HG02870 (cell line): Measurements from ENCODE around the gene LRRC49.

Experiments
- ATAC-seq: cut with Tn5 transposase; IDR thresholded peaks from one replicate; pipeline ENCODE4 v1.9.1; 2021; ENCODE audit warnings: mild to moderate bottlenecking, moderate library complexity; ENCODE audit not compliant: unreplicated experiment

LRRC49 gene

GRCh38 chr15:71048913-71049675 is 156.5 kb downstream of the LRRC49 start:
- ATAC-seq, result no peak

DNA sequence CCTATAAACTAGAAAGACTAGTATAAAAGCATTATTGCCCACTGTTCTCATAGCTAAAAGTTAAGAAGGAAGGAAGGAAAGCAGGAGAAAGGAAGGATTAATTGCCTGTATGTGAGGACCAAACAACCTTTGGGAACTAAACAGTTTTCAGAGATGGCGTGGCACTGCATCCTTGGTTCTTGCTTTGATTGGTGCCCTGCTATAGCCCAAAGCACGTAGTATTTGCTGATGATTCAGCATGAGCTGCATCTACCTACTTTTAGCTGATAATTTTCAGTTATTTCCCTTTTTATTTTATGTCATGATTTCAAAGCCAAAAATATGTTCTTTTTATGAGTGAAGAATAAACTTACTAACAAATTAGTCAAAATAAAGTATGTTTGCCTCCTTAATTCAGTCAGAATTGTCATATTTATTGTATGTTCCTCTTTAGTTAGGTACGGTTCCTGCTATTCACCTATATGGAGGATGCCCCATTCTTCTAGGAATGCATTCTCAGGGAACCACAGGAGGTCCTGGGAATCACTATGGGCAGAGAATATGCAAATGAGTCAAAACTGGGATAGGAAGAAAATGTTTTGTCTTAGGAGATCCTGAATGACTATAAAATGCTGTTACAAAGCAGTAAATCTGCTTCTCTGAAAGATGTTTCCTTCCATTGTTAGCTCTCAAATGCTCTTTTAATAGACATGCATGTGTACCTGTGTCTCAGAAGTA is 157.2 kb downstream of the LRRC49 start:
- no peak for ATAC-seq

GRCh38 chr15:71050461-71050860 is 157.8 kb downstream of the LRRC49 start:
- no peak for ATAC-seq

DNA sequence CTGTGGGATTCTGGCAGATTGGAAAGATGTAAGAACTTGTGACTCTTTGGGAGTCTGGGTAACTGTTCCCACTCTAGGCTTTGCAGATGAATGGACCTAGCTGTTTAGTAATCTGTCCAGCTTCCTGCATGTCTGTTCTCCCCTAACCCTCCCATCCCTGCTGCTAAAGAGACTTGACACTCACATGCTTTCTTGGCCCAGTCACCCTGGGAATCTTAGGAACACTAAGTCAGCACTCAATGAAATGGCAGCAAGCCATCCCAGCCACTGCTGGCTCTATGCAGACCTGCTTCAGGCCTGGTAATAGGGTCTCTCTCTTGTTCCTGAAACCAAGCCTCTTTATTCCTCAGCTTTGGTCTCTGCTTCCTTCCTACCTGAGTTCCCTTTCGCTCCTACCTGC is 158.9 kb downstream of the LRRC49 start:
- ATAC-seq, result no peak

DNA sequence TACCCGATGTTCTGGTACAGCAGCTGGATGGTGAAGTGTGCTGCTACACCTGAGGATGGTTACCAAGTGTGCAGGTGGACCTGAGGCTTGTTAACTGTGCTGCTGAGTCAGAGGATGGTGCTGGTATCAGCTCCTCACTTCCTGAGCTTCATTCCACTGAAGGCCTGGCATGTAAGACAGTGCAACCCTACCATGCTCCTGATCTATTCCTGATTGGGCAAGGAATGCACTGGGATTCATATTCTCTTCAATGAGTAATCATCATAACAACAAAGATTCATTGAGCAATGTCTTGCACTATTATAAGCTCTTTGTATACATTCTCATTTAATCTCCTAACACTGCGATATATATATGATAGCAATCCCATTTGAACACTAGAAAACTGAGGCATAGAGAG is 159.7 kb downstream of the LRRC49 start:
- no peak for ATAC-seq

GRCh38 chr15:71054286-71054952 is 161.8 kb downstream of the LRRC49 start:
- ATAC-seq, result no peak

GRCh38 chr15:71055461-71055860 is 162.8 kb downstream of the LRRC49 start:
- no peak for ATAC-seq

- ATAC-seq, result no peak
Measured at GRCh38 chr15:71056111-71056510, 163.5 kb downstream of the LRRC49 start.

- ATAC-seq, result no peak
Measured at GRCh38 chr15:71057143-71057542, 164.5 kb downstream of the LRRC49 start.

- no peak for ATAC-seq
Measured at GRCh38 chr15:71057581-71057980, 165.0 kb downstream of the LRRC49 start.

DNA sequence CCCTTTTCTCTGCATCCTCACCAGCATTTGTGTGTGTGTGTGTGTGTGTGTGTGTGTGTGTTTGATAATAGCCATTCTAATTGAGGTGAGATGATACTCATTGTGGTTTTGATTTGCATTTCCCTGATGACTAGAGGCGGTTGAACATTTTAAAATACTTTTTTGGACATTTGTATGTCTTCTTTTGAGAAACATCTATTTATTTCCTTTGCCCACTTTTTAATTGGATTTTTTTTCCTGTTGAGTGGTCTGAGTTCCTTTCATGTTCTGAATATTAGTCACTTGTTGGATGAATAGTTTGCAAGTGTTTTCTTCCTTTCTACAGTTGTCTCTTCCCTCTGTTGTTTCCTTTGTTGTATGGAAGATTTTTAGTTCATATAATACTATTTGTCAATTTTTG is 168.4 kb downstream of the LRRC49 start:
- no peak for ATAC-seq

DNA sequence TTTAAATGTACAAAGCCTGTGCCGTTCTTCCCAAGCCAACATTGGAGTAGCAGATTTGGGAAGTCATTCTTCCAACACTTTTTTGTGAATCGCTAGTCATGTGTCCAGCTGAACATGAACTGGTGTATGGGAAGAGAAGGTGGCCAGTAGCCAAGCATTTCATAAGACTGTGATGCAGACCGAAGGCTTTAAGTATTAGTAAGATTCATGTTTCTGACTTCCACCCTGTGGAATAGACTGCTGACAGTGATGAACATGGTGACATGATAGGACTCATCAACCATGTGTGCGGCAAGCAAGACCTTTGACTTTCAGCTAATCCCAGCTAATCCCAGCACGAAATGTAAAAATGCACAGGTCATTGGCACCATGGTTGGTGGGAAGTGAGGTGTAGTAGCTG is 174.4 kb downstream of the LRRC49 start:
- ATAC-seq, result no peak

GRCh38 chr15:71069693-71070092 is 177.1 kb downstream of the LRRC49 start:
- no peak for ATAC-seq

DNA sequence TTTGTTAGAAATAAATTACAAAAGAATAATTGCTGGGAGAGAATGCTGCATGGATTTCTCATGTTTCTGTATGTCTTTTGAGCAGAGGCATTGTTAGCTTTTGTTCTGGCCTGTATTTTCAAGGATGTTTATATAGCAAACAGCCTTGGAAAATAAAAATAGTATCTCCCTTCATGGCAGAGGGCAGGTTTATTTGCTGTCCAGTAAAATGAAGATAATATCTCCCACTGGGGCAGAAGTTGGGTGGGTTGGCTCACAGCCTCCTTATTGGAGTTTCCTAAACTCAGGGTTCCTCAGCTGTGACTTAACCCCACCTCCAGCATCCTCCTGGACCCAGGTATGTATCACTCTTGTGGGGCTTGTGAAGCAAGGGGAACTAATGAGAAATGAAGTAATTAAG is 178.9 kb downstream of the LRRC49 start:
- ATAC-seq, result no peak

- no peak for ATAC-seq
Measured at GRCh38 chr15:71072423-71072822, 179.8 kb downstream of the LRRC49 start.

DNA sequence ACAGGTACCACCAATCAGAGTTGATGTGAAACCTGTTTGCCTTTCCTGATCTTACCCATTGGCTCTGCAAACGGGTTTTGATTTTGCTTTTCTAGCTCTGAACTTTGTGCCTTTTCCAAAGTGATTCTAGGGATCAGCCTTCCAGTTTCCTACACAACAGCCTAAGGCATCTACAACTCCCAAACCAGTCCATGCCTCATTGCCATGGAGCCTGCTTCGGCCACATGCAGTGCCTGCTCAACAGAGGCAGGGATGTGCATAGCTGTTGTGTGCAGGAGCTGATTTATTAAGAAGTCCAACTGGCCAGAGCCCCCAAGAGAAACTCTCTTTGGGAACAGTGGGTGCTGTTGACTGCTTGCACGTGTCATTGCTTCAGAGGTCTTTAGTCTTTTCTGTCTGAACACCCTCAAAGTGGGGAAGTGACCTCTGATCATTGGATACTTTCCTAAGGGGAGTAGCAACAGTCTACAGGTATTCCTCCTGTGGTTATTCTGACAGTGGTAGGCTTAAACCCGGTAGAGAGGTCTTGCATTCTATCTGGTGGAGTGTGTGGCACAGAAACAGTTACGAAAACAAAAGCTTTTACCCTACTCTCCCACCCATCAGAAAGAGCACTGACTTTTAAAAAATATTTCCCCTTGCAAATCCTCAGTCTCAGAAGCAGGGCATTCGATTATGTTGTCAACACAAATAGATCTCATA is 186.0 kb downstream of the LRRC49 start:
- ATAC-seq, result no peak

- ATAC-seq, result no peak
Measured at GRCh38 chr15:71079208-71080044, 186.8 kb downstream of the LRRC49 start.

DNA sequence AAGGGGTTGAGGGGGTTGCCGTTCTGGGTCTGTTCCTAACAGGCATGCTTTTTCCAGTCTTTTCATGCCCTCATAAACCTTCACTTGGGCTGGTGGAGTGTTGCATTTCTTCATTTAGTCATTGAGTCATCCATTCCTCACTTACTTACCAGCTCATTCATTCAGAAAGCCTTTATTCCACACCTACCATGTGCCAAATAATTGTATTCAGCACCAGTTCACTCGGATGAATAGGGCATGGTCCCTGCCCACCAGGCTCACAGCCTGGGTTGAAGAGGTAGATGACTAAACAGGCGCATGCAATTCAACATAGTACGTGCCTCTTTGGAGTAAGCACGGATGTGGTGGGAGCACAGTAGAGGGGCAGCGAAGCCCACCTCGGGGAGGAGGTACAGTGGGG is 187.5 kb downstream of the LRRC49 start:
- ATAC-seq, result no peak

GRCh38 chr15:71080705-71081104 is 188.1 kb downstream of the LRRC49 start:
- no peak for ATAC-seq

DNA sequence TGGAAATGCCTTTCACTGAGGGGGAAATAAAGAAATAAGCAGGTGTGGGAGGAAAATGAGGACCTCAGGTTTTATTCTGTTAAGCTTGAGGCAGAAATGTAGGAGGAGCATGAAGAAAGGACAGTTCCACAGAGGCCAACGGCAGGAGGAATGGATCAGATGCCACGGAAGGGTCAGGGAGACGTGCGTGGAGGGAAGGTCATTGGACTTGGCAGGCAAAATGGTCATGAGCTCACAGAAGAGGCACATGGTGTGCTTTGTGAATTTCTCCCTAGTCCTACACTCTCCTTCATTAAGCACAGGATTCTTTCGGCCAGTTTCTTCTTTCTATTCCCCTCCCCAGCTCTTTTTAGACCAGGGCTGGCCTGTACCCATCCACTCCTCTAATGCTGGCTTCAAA is 190.2 kb downstream of the LRRC49 start:
- ATAC-seq, result no peak
